GM23248 (cell line): ENCODE measurements around the gene CORIN. TPM values are rescaled to one million over a fixed set of nuclear protein-coding genes. Genes with fewer than 3 reads are reported as not detected.

Experiments
- DNase-seq: peaks from one replicate; pipeline ENCODE4 v3.0.0-alpha.2; 2015
- H2AFZ ChIP-seq: fragments of 200-600 bp; sonication (generic); 2 replicates; pipeline ENCODE4 v1.6.1; 2016; ENCODE audit warnings: antibody characterized with exemption
- H3F3A ChIP-seq: fragments of 200-600 bp; sonication (generic); 2 replicates; pipeline ENCODE4 v1.6.1; 2016; ENCODE audit warnings: mild to moderate bottlenecking, antibody characterized with exemption, mixed run types; ENCODE audit not compliant: insufficient read depth
- H3K27ac ChIP-seq: fragments of 200-600 bp; sonication (generic); 2 replicates; pipeline ENCODE4 v1.5.1; 2016; ENCODE audit warnings: mild to moderate bottlenecking
- H3K27me3 ChIP-seq: fragments of 200-600 bp; sonication (generic); replicated peaks from 2 replicates; pipeline ENCODE4 v1.6.1; 2016; ENCODE audit warnings: mild to moderate bottlenecking; ENCODE audit not compliant: insufficient read depth
- H3K36me3 ChIP-seq: fragments of 200-600 bp; sonication (generic); 2 replicates; pipeline ENCODE4 v1.6.1; 2016; ENCODE audit warnings: low read depth, mild to moderate bottlenecking
- H3K4me1 ChIP-seq: fragments of 200-600 bp; sonication (generic); 2 replicates; pipeline ENCODE4 v1.6.1; 2016; ENCODE audit warnings: mild to moderate bottlenecking; ENCODE audit not compliant: insufficient read depth
- H3K4me2 ChIP-seq: fragments of 200-600 bp; sonication (generic); one replicate; pipeline ENCODE4 v1.6.1; 2016; ENCODE audit warnings: mild to moderate bottlenecking; ENCODE audit not compliant: unreplicated experiment
- H3K4me3 ChIP-seq: fragments of 200-600 bp; sonication (generic); 2 replicates; pipeline ENCODE4 v1.5.1; 2016; ENCODE audit warnings: mild to moderate bottlenecking
- H3K79me2 ChIP-seq: fragments of 200-600 bp; sonication (generic); 2 replicates; pipeline ENCODE4 v1.6.1; 2016; ENCODE audit warnings: mild to moderate bottlenecking; ENCODE audit not compliant: insufficient read depth
- H3K9ac ChIP-seq: fragments of 200-600 bp; sonication (generic); 2 replicates; pipeline ENCODE4 v1.6.1; 2016; ENCODE audit warnings: mild to moderate bottlenecking
- H3K9me2 ChIP-seq: fragments of 200-600 bp; sonication (generic); 2 replicates; pipeline ENCODE4 v1.6.1; 2016; ENCODE audit warnings: mixed run types, mild to moderate bottlenecking, moderate library complexity; ENCODE audit not compliant: insufficient read depth
- H3K9me3 ChIP-seq: fragments of 200-600 bp; sonication (generic); one replicate; pipeline ENCODE4 v1.6.1; 2017; ENCODE audit warnings: low read depth
- H4K20me1 ChIP-seq: fragments of 200-600 bp; sonication (generic); 2 replicates; pipeline ENCODE4 v1.6.0; 2016; ENCODE audit not compliant: insufficient read depth
- EZH2 ChIP-seq: fragments of 200-600 bp; sonication (generic); IDR thresholded peaks from 2 replicates; pipeline ENCODE4 v1.6.1; 2018; ENCODE audit warnings: antibody characterized with exemption, mild to moderate bottlenecking; ENCODE audit not compliant: insufficient read depth, poor library complexity, severe bottlenecking
- EZH2phosphoT487 ChIP-seq: fragments of 200-600 bp; sonication (generic); IDR thresholded peaks from 2 replicates; pipeline ENCODE4 v1.6.1; 2018; ENCODE audit warnings: antibody characterized with exemption, moderate library complexity, mild to moderate bottlenecking, low read depth; ENCODE audit not compliant: insufficient read depth
- WGBS, 2 experiments: methylation state at CpG; one replicate each; pipeline ENCODE4 v1.1.6; 2015 to 2017; ENCODE audit warnings: low lambda C conversion rate in 2 of 2, low coverage in 1 of 2; ENCODE audit errors: missing lambda C conversion rate in 2 of 2; 5-methylcytosine and 5-hydroxymethylcytosine counted together
- in situ Hi-C: fragments of 300-500 bp; cut with MboI; formaldehyde crosslinking; loops from 2 replicates; pipeline ENCODE4 v1.15.0; 2020
- polyA plus RNA-seq: library from polyadenylated mRNA; unstranded; fragments of >200 nt; fragmentation: Nextera tagmentation; extraction: Ambion mirVana; gene quantifications from 2 replicates; pipeline ENCODE4 v1.2.1, GENCODE V29; 2016
- total RNA-seq: library from RNA; depleted of rRNA; stranded (reverse); fragments of >200 nt; shearing (Covaris generic); gene quantifications from 2 replicates; pipeline ENCODE4 v1.2.3, GENCODE V29; 2014; rRNA removed

CORIN gene, protein sequence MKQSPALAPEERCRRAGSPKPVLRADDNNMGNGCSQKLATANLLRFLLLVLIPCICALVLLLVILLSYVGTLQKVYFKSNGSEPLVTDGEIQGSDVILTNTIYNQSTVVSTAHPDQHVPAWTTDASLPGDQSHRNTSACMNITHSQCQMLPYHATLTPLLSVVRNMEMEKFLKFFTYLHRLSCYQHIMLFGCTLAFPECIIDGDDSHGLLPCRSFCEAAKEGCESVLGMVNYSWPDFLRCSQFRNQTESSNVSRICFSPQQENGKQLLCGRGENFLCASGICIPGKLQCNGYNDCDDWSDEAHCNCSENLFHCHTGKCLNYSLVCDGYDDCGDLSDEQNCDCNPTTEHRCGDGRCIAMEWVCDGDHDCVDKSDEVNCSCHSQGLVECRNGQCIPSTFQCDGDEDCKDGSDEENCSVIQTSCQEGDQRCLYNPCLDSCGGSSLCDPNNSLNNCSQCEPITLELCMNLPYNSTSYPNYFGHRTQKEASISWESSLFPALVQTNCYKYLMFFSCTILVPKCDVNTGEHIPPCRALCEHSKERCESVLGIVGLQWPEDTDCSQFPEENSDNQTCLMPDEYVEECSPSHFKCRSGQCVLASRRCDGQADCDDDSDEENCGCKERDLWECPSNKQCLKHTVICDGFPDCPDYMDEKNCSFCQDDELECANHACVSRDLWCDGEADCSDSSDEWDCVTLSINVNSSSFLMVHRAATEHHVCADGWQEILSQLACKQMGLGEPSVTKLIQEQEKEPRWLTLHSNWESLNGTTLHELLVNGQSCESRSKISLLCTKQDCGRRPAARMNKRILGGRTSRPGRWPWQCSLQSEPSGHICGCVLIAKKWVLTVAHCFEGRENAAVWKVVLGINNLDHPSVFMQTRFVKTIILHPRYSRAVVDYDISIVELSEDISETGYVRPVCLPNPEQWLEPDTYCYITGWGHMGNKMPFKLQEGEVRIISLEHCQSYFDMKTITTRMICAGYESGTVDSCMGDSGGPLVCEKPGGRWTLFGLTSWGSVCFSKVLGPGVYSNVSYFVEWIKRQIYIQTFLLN
- total RNA-seq (0.63 and 0.86 TPM in 2 replicates), polyA plus RNA-seq (0.70 and 0.74 TPM in 2 replicates)

DNA sequence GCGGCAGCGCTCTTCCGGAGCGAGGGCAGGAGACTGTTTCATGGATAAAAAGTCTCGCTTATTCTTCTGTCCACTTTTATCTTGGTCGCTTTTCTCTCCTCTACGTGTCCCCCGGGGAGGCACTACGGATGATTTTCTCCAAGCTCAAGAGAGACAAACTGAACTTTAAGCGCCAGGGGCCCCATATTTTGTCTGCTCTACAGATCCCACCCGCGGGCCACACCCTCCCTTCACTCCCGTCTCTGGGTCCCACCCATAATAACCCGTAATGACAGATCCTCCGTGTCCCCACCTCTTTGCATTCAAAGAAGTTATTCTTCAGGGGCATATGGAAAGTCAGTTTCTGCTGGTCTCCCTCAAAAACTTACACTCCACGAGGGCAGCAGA, at the start of gene CORIN:
Gene CORIN (minus strand): TSS at position 160 of the 387 bp plus-strand sequence. CDS start 118 bp downstream, at position 42.
- Histone ChIP-seq H3F3A (peaks cover 25% of the 10 kb centered on the region), H3K4me2 (peak within 1 kb of the TSS; percentile 98), H3K9me2 (no peaks in the 10 kb centered on the region), H3K9me3 (no peaks in the 10 kb centered on the region), H2AFZ (peak within 1 kb of the TSS; percentile 83), H3K4me3 (peak within 1 kb of the TSS; percentile 73), H3K27me3 (no peaks in the 10 kb centered on the region), H3K27ac (no peak within 1 kb of the TSS), H3K4me1 (peaks cover 10% of the 10 kb centered on the region), H4K20me1 (no peaks in the 10 kb centered on the region), H3K36me3 (no peaks in the 10 kb centered on the region), H3K9ac (peak within 1 kb of the TSS; percentile 50), H3K79me2 (no peaks in the 10 kb centered on the region)
- in situ Hi-C loops: loop anchor here (10.0 kb wide), 1 partner anchor 133 kb away; no protein-coding TSS in a partner anchor
- DNase-seq: peak; percentile 17
- WGBS, 2 experiments: 4% methylated on average over 16 of the region's 16 CpGs
- TF ChIP-seq EZH2 (no peak), EZH2phosphoT487 (no peak)

DNA sequence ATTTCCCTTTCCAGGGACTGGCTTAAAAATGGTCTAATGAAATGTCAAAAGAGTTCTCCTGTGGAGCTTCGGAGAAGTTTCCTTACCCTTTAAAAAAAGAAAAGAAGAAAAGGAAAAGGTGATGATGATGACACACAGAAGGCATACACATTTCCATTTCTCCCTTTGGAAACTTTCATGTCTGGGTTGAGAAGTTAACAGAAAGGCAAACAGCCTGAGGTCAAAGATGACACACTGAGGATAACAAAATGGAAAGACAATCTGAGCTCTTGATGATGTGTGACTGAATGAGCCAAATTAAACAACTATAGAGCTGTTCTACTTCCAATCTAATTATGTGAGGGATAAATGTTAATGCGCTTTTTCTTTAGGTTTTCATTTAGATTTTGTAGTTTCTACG, 44.4 kb upstream of the CORIN start:
- Histone ChIP-seq H3K4me3 (no peak overlapping the region), H3K4me2 (no peak overlapping the region), H3K9ac (no peak overlapping the region), H3K79me2 (no peaks in the 10 kb centered on the region), H4K20me1 (no peaks in the 10 kb centered on the region), H3K9me2 (no peaks in the 10 kb centered on the region), H3K27me3 (no peaks in the 10 kb centered on the region), H3K27ac (no peak overlapping the region), H2AFZ (no peak overlapping the region), H3K4me1 (no peaks in the 10 kb centered on the region), H3F3A (0 out of 2 replicates have a peak, but pooled peaks cover 8% of the 10 kb centered on the region), H3K9me3 (no peaks in the 10 kb centered on the region), H3K36me3 (peaks cover 63% of the 10 kb centered on the region)
- no peak for DNase-seq
- TF ChIP-seq EZH2phosphoT487 (no peak), EZH2 (no peak)
- WGBS, 2 experiments: 80 to 82% methylated on average over 3 of the region's 3 CpGs
- in situ Hi-C loops: no loop called here

DNA sequence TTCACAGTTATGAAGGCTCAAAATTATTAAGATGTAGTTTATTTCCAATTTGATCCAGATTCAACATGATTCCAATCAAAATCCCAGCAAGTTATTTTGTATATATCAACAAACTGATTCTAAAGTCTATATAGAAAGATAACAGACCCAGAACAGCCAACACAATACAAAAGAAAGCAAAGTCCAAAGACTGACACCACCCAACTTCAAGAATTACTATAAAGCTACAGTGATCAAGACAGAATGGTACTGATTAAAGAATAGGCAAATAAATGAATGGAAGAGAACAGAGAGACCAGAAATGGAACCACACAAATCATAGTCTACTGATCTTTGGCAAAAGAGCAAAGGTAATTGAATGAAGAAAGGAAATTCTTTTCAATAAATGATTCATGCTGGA, 41.6 kb upstream of the CORIN start:
- no peak for DNase-seq
- Histone ChIP-seq H3K9me3 (no peaks in the 10 kb centered on the region), H3K4me3 (no peak overlapping the region), H3K9ac (no peak overlapping the region), H3K79me2 (no peaks in the 10 kb centered on the region), H3K4me2 (no peak overlapping the region), H4K20me1 (no peaks in the 10 kb centered on the region), H2AFZ (no peak overlapping the region), H3K27me3 (no peaks in the 10 kb centered on the region), H3K9me2 (no peaks in the 10 kb centered on the region), H3K36me3 (peaks cover 59% of the 10 kb centered on the region), H3K4me1 (no peaks in the 10 kb centered on the region), H3K27ac (no peak overlapping the region), H3F3A (0 out of 2 replicates have a peak, but pooled peaks cover 8% of the 10 kb centered on the region)
- in situ Hi-C loops: no loop called here
- TF ChIP-seq EZH2 (no peak), EZH2phosphoT487 (no peak)
